Tibial artery (tissue), 4 donors: ENCODE measurements around the gene TMTC4.

ENCODE experiments used
- DNase-seq, 2 donors: peaks; one replicate each; pipeline ENCODE4 v3.0.0-alpha.2; 2019
- H3K27ac ChIP-seq, 2 donors: fragments of 200-600 bp; sonication (generic) in 1 of 2; 1 replicate in 1 of 2; 2 replicates in 1 of 2; pipeline ENCODE4 v1.5.1; 2018 to 2019; ENCODE audit warnings: mild to moderate bottlenecking in 1 of 2
- H3K27me3 ChIP-seq, 2 donors: fragments of 200-600 bp; sonication (generic) in 1 of 2; one replicate each; pipeline versions ENCODE4 v1.5.1 to v1.6.0; 2016 to 2019
- H3K36me3 ChIP-seq, 3 donors: fragments of 200-600 bp; sonication (generic) in 2 of 3; one replicate each; pipeline ENCODE4 v1.5.1; 2016 to 2019; ENCODE audit warnings: mild to moderate bottlenecking in 2 of 3
- H3K4me1 ChIP-seq, 4 donors: fragments of 200-600 bp; sonication (generic) in 2 of 4; 1 replicate in 3 of 4; 2 replicates in 1 of 4; pipeline ENCODE4 v1.5.1; 2016 to 2019
- H3K4me3 ChIP-seq, 2 donors: fragments of 200-600 bp; sonication (generic) in 1 of 2; 1 replicate in 1 of 2; 2 replicates in 1 of 2; pipeline ENCODE4 v1.5.1; 2018 to 2019; ENCODE audit warnings: mild to moderate bottlenecking in 2 of 2
- H3K9me3 ChIP-seq, 3 donors: fragments of 200-600 bp; sonication (generic) in 1 of 3; one replicate each; pipeline ENCODE4 v1.5.1; 2016 to 2019
- intact Hi-C: fragments of 100-400 bp; cut with DNase I; formaldehyde crosslinking; loops from one replicate; pipeline ENCODE4 v1.15.0; 2023; ENCODE audit warnings: low total_unique reads
- TF ChIP-seq, protein P1 (sequence below), 2 experiments: fragments of 200-600 bp in 1 of 2; fragments of 450-650 bp in 1 of 2; IDR thresholded peaks; one replicate each; pipeline ENCODE4 v1.5.1; 2017 to 2019; ENCODE audit warnings: antibody characterized with exemption in 2 of 2, mild to moderate bottlenecking in 1 of 2, moderate library complexity in 1 of 2

Gene TMTC4

DNA sequence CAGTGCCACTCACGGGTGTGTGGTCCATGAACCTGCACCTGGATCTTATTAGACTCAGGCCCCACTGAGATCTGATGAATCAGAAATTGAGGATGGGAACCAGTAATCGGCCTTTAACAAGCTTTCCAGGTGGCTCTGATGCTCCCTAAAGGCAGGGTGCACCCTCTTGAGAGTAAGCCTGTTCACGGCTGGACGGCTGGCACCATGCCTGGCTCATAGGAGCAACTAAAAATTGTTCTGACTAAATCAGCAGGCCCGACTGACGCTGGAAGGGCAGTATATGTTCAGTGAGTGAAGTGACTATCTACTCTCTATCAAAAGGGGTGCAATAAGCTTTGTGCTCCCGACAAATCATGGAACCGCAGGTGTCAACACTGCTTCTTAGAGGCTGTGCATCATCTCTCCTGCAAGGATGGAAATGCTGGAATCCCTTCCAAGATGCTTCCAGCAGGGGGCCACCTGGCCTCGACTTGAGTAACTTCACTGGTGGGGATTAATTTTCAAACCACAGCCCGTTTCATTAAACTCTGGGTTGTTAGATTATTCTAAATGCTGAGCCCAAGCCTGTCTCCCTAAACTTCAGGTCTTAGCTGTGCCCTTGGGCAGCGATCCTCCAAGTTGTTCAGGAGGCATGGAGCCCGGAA, 28.4 kb downstream of the TMTC4 start:
- intact Hi-C loops = no loop called here
- TF ChIP-seq, protein P1, sequence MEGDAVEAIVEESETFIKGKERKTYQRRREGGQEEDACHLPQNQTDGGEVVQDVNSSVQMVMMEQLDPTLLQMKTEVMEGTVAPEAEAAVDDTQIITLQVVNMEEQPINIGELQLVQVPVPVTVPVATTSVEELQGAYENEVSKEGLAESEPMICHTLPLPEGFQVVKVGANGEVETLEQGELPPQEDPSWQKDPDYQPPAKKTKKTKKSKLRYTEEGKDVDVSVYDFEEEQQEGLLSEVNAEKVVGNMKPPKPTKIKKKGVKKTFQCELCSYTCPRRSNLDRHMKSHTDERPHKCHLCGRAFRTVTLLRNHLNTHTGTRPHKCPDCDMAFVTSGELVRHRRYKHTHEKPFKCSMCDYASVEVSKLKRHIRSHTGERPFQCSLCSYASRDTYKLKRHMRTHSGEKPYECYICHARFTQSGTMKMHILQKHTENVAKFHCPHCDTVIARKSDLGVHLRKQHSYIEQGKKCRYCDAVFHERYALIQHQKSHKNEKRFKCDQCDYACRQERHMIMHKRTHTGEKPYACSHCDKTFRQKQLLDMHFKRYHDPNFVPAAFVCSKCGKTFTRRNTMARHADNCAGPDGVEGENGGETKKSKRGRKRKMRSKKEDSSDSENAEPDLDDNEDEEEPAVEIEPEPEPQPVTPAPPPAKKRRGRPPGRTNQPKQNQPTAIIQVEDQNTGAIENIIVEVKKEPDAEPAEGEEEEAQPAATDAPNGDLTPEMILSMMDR (IDR thresholded peaks at IDR 0.05) = no peak
- Histone ChIP-seq H3K9me3 (no peaks in the 10 kb centered on the region), H3K27ac (no peak overlapping the region), H3K36me3 (peaks cover 12 to 14% (median 12%) of the 10 kb centered on the region in 3 donors), H3K27me3 (no peaks in the 10 kb centered on the region), H3K4me3 (no peak overlapping the region), H3K4me1 (no peaks in the 10 kb centered on the region)
- no peak for DNase-seq

- no peaks in the 10 kb centered on the region for H3K27me3 ChIP-seq
- intact Hi-C loops = no loop called here
- TF ChIP-seq, protein P1 (IDR thresholded peaks at IDR 0.05) = no peak
- peaks cover 12 to 14% (median 12%) of the 10 kb centered on the region in 3 donors for H3K36me3 ChIP-seq
- H3K4me1 ChIP-seq = no peaks in the 10 kb centered on the region
- H3K27ac ChIP-seq = no peak overlapping the region
- no peak overlapping the region for H3K4me3 ChIP-seq
- DNase-seq = no peak
- H3K9me3 ChIP-seq = no peaks in the 10 kb centered on the region
Observed at GRCh38 chr13:100645382-100645781, 29.2 kb downstream of the TMTC4 start.

- no peak for DNase-seq
- peaks cover 12 to 16% (median 14%) of the 10 kb centered on the region in 3 donors for H3K36me3 ChIP-seq
- H3K9me3 ChIP-seq = no peaks in the 10 kb centered on the region
- no peaks in the 10 kb centered on the region for H3K4me1 ChIP-seq
- TF ChIP-seq, protein P1 (IDR thresholded peaks at IDR 0.05) = no peak
- no peak overlapping the region for H3K4me3 ChIP-seq
- H3K27ac ChIP-seq = no peak overlapping the region
- H3K27me3 ChIP-seq = no peaks in the 10 kb centered on the region
- intact Hi-C loops = no loop called here
Observed at GRCh38 chr13:100644371-100644770, 30.2 kb downstream of the TMTC4 start.

- no peak overlapping the region for H3K27ac ChIP-seq
- no peaks in the 10 kb centered on the region for H3K27me3 ChIP-seq
- intact Hi-C loops = no loop called here
- H3K9me3 ChIP-seq = no peaks in the 10 kb centered on the region
- no peak for DNase-seq
- H3K4me3 ChIP-seq = no peak overlapping the region
- no peaks in the 10 kb centered on the region for H3K4me1 ChIP-seq
- TF ChIP-seq, protein P1 (IDR thresholded peaks at IDR 0.05) = no peak
- peaks cover 31 to 78% (median 33%) of the 10 kb centered on the region in 3 donors for H3K36me3 ChIP-seq
Observed at GRCh38 chr13:100637796-100638195, 36.8 kb downstream of the TMTC4 start.

DNA sequence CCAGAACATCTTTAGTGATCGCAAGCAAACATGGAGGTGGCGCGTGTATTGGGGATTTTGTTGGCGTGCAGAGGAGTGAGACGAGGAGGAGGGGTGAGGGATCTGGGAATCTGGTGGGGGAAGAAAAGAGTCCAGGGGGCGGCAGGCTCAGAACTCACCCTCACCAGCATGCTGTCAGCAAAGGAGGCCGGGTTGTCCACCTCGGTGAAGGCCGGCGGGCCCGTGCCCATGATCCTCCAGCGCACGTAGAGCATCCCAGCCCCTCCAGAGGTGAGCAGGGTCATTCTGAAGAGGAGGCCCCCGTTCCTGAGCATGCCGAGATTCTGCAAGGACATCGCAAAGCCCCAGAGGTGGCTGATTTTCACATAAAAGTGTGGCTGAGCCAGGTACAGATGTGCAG, 37.2 kb downstream of the TMTC4 start:
- no peaks in the 10 kb centered on the region for H3K9me3 ChIP-seq
- no peaks in the 10 kb centered on the region for H3K27me3 ChIP-seq
- no peaks in the 10 kb centered on the region for H3K4me1 ChIP-seq
- peaks cover 27 to 77% (median 29%) of the 10 kb centered on the region in 3 donors for H3K36me3 ChIP-seq
- no peak overlapping the region for H3K4me3 ChIP-seq
- no peak overlapping the region for H3K27ac ChIP-seq
- TF ChIP-seq, protein P1 (IDR thresholded peaks at IDR 0.05) = no peak
- no peak for DNase-seq
- intact Hi-C loops = no loop called here
